NOMO-1 treated with DMSO at 0.1 percent for 48 hours (cell line): ENCODE data around the gene DSE.

Experiments
- DNase-seq: peaks from one replicate; lab custom pipeline; 2025; ENCODE audit not compliant: unreplicated experiment; lab: John Stamatoyannopoulos, UW

DSE gene

GRCh38 chr6:116386581-116387299 is 16.0 kb downstream of the DSE start:
- peak; percentile 85 for DNase-seq

- no peak for DNase-seq
Measured at GRCh38 chr6:116387374-116387773, 16.6 kb downstream of the DSE start.

- no peak for DNase-seq
Measured at GRCh38 chr6:116388924-116389323, 18.2 kb downstream of the DSE start.

- DNase-seq, result no peak
Measured at GRCh38 chr6:116389357-116389756, 18.6 kb downstream of the DSE start.

GRCh38 chr6:116390581-116390980 is 19.8 kb downstream of the DSE start:
- no peak for DNase-seq

- peak; percentile 81 for DNase-seq
Measured at GRCh38 chr6:116392132-116393013, 21.6 kb downstream of the DSE start.

- DNase-seq, result peak; percentile 45
Measured at GRCh38 chr6:116393430-116393829, 22.7 kb downstream of the DSE start.

- DNase-seq, result peak; percentile 18
Measured at GRCh38 chr6:116395647-116396046, 24.9 kb downstream of the DSE start.

GRCh38 chr6:116396441-116396840 is 25.7 kb downstream of the DSE start:
- DNase-seq, result no peak

GRCh38 chr6:116397914-116398313 is 27.2 kb downstream of the DSE start:
- no peak for DNase-seq

- DNase-seq, result no peak
Measured at GRCh38 chr6:116398316-116399010, 27.7 kb downstream of the DSE start.

- no peak for DNase-seq
Measured at GRCh38 chr6:116399287-116399686, 28.5 kb downstream of the DSE start.

- no peak for DNase-seq
Measured at GRCh38 chr6:116400328-116400727, 29.6 kb downstream of the DSE start.

- no peak for DNase-seq
Measured at GRCh38 chr6:116402108-116402937, 31.6 kb downstream of the DSE start.

GRCh38 chr6:116403205-116403604 is 32.5 kb downstream of the DSE start:
- DNase-seq, result no peak

GRCh38 chr6:116404696-116405095 is 33.9 kb downstream of the DSE start:
- DNase-seq, result no peak

- DNase-seq, result peak; percentile 47
Measured at GRCh38 chr6:116405138-116405537, 34.4 kb downstream of the DSE start.

- no peak for DNase-seq
Measured at GRCh38 chr6:116405652-116406356, 35.1 kb downstream of the DSE start.

GRCh38 chr6:116406678-116407345 is 36.1 kb downstream of the DSE start:
- no peak for DNase-seq

- DNase-seq, result no peak
Measured at GRCh38 chr6:116408491-116408890, 37.7 kb downstream of the DSE start.
